WI38 (cell line): ENCODE results near the gene DLG1.

Experiments used
- H3K4me3 ChIP-seq: 2 replicates; pipeline ENCODE4 v1.5.1; 2011; ENCODE audit warnings: low read depth, mild to moderate bottlenecking, control low read depth, low read length
- CTCF ChIP-seq: IDR thresholded peaks from 2 replicates; pipeline ENCODE4 v1.5.1; 2012; ENCODE audit warnings: low read depth, mild to moderate bottlenecking, control low read depth, low read length

Gene DLG1

GRCh38 chr3:197317250-197317963, 19.0 kb upstream of the DLG1 start:
- TF ChIP-seq CTCF, result no peak
- H3K4me3 ChIP-seq, result no peak overlapping the region

GRCh38 chr3:197312431-197312830, 14.0 kb upstream of the DLG1 start:
- no peak overlapping the region for H3K4me3 ChIP-seq
- no peak for TF ChIP-seq CTCF

- no peak for TF ChIP-seq CTCF
- H3K4me3 ChIP-seq, result no peak overlapping the region
Observed at GRCh38 chr3:197311591-197311990, 13.2 kb upstream of the DLG1 start.

- H3K4me3 ChIP-seq, result no peak overlapping the region
- no peak for TF ChIP-seq CTCF
Observed at GRCh38 chr3:197309528-197310361, 11.3 kb upstream of the DLG1 start.

GRCh38 chr3:197308591-197308990, 10.2 kb upstream of the DLG1 start:
- H3K4me3 ChIP-seq, result no peak overlapping the region
- TF ChIP-seq CTCF, result no peak

- no peak overlapping the region for H3K4me3 ChIP-seq
Observed at GRCh38 chr3:197306374-197307086, 8.1 kb upstream of the DLG1 start.

More at GRCh38 chr3:197306374-197307086, 8.1 kb upstream of the DLG1 start:
- TF ChIP-seq CTCF, result no peak
